ENCODE data around the gene FAU. TPM values are rescaled to one million over a fixed set of nuclear protein-coding genes. Genes with fewer than 3 reads are reported as not detected.
A peak's percentile ranks its signal among the peaks of the same experiment; 100 is the strongest.
"Not testable (repeated sequence)": the region's sequence is repeated elsewhere in the genome, so short reads cannot be mapped to it uniquely, and the experiment has no call there.

Gene FAU
- total RNA-seq, 1 donor = 338 TPM

DNA sequence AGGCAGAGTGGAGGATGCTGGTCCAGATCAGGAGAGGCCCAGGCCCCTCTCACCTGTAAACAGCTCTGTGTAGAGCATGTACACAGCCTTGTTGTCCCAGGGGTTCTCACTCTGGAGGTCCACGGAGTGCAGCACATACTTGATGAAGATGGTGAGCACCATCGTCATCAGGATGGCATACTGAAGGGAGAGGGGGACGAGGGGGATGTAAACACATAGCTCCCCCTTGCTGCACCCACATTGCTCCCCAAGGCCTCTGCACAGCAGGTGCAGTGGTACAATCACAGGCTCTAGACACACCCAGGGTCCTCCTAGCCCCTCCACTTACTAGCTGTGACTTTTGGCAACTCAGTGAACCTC is 9.5 kb upstream of the FAU start:
- Histone ChIP-seq H3K27me3 (ENCODE audit: insufficient read depth, low read length) (no peaks in the 10 kb centered on the region), H3K4me3 (ENCODE audit: low read length) (no peak overlapping the region), H3K4me1 (ENCODE audit: insufficient read depth, low read length) (peaks cover 44% of the 10 kb centered on the region), H3K9me3 (ENCODE audit: low read depth, low read length) (no peaks in the 10 kb centered on the region)

DNA sequence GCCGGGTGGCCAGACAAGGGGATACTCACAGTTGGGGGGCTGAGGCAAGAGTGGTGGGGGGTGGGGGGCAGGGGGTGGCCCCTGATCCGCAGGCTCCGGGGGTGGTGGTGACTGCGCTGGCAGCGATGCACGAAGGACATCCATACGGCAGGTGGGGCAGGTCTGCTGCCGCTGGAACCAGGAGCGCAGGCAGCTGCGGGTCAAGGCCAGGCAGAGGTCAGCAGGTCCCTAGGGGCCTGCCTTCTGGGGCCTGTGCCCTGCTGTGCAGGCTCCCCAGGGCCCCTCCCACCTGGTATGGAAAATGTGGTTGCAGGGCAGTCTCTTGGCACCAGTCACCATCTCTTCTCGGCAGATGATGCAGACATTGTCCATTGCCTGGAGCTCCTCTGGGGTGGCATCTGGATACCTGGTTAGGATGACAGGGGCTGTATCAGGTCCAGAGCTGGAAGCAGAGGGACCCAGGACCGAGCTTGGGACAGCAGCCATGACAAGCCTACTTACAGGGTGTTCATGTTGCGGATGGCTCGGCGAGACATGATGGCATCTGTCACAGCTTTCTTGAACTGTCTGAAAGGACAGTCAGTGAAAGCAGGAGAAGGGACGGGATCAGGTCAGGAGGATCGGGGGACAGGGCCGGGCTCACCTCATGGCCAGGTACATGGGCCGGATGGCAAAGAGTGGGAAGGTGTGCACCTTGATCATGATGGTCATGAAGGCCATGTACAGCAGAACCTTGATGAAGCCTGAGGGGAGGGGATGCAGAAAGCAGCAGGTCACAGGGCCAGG is 8.9 kb upstream of the FAU start:
- no peaks in the 10 kb centered on the region for H3K9me3 ChIP-seq (ENCODE audit: low read depth, low read length)
- no peak overlapping the region for H3K4me3 ChIP-seq (ENCODE audit: low read length)
- H3K4me1 ChIP-seq (ENCODE audit: insufficient read depth, low read length) = peaks cover 41% of the 10 kb centered on the region
- no peaks in the 10 kb centered on the region for H3K27me3 ChIP-seq (ENCODE audit: insufficient read depth, low read length)

DNA sequence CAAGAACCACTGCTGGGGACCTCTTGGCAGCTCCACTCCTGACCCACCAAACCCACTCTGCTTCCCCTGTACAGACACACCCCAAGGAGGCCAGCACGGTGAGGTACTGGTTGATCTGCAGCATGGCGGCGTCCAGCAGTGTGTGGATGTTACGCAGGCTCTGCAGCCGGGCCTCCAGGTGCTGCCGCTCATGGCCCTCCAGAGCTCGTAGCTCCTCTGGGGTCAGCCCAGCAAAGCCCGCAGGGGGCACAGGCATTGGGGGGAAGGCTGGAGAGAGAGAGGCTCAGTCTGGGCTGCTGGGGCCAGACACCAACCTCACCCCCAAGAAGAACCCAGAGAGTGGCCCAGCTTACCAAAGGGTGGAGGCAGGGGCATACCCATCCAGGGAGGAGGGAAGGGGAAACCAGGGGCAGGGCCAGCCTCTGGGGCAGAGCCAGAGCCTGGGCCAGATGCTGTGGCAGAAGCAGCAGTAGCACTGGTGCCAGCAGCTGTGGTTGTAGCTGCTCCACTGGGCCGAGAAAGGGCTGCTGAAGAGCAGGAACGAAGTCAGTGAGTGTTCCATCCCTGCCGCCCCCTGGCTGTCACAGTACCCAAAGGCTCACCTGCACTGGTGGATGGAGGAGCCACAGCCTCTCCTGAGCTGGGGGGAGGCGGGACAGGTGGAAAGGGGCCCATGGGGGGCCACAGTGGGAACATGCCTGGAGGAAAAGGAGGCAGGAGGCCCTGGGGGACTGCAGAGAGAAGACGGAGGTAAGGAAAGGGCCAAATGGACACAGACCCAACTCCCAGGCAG is 7.9 kb upstream of the FAU start:
- no peak overlapping the region for H3K4me3 ChIP-seq (ENCODE audit: low read length)
- peaks cover 32% of the 10 kb centered on the region for H3K4me1 ChIP-seq (ENCODE audit: insufficient read depth, low read length)
- no peaks in the 10 kb centered on the region for H3K27me3 ChIP-seq (ENCODE audit: insufficient read depth, low read length)
- H3K9me3 ChIP-seq (ENCODE audit: low read depth, low read length) = no peaks in the 10 kb centered on the region

DNA sequence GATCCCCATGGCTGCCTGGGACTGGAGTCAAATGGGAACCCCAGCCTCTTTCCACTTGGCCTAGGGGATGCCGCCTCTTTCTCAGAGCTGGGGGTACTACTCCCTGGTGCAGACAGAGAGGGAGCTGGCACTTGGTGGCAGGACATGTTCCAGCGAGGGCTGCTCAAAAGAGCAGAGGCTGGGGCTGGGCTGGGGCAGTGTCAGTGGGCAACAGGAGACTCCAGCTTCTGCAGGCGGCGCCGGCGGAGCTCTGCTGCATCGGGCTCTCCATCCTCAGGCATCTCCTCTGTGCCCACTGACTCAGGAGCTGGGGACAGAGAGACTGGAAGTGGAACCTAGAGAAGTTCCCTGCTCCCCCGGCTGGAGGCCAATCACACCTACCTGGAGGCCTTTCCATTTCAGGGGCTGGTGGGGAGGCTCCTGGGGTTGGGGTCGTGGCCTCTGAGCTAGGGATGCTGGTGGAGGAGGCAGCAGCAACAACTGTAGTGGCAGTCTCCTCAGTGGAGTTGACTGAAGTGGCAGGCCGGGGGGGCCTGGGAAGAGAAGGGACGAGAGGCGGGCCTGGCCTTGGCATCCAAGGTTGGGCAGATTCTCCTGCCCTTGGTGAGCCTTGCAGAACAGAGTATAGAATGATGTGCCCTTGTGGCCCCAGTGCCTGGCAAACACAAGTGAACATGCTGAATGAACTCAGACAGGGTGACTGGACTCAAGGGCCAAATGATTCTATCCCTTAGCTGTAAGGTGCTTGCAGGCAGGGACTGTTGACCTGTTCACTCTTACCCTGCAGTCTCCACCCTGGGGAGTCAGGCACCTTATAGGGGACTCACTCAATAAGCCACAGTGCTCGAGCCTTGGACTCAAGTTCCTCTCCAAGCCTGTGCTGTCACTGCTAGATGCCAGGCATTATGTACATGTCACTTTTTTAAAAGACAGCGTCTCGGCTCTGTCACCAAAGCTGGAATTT is 6.5 kb upstream of the FAU start:
- Histone ChIP-seq H3K4me1 (ENCODE audit: insufficient read depth, low read length) (peaks cover 33% of the 10 kb centered on the region), H3K9me3 (ENCODE audit: low read depth, low read length) (no peaks in the 10 kb centered on the region), H3K4me3 (ENCODE audit: low read length) (no peak overlapping the region), H3K27me3 (ENCODE audit: insufficient read depth, low read length) (no peaks in the 10 kb centered on the region)

DNA sequence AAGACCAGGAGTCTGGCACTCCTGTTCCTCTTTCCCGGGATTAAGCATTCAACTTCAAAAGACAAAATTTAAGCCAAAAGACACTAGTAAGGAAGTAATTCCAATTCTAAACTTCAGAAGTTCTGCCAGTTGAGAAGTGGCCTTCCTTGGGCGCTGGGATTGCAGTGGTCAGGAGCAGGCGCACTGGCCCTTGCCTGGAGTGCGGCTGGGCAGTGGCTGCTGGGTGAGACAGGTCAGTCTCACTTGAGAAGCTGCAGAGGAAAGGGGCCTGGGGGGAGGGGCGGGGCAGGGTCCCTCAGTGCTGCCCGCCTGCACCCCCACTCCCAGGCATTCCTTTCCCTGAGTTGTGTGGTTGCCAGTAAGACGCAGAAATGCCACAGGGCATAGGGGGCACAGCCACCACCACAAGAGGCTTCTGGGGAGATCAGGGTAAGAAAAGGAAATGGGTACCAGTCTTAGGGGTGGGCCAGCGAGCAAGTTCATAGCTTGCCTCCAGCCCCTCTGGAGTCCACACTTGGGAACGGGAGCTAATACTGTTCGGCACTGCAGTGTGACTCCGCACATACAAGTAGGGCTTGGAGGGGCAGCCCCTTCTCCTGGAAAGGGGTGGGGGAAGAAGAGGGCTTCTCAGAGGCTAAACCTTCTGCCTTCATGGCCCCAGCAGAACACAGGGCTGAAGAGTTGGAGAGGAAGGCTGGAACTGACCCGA is 5.7 kb upstream of the FAU start:
- Histone ChIP-seq H3K4me1 (ENCODE audit: insufficient read depth, low read length) (peaks cover 33% of the 10 kb centered on the region), H3K9me3 (ENCODE audit: low read depth, low read length) (no peaks in the 10 kb centered on the region), H3K27me3 (ENCODE audit: insufficient read depth, low read length) (no peaks in the 10 kb centered on the region)

DNA sequence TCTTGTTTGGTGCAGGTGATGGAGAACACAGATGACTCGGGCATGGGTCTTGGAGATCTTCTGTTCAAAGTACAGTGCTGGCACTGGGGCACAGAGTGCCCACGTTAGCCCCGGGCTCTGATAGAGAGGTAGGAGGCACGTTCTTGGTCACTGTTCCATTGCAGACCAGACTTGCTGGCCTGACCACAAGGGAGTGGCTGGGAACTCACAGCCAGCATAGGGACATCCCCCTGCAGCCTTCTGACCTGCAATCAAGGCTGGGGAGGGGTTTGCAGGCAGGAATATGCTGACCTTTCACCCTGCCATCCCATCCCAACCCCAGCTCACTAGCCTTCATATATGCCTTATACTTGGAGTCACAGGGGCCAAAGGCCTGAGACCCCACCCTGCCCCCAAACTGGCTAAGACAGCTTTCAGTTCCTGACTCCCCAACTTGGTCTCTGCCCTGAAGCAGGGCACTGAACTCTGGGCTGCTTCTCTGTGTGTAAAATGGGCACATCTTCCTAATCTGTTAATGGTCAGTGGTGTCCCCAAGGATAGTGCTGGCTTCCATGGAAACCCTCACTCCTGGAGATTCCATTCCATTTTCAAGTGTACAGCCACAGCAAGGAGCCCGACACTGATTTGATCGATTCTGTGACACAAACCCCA is 4.8 kb upstream of the FAU start:
- H3K9me3 ChIP-seq (ENCODE audit: low read depth, low read length) = no peaks in the 10 kb centered on the region
- no peaks in the 10 kb centered on the region for H3K27me3 ChIP-seq (ENCODE audit: insufficient read depth, low read length)
- H3K4me3 ChIP-seq (ENCODE audit: low read length) = no peak overlapping the region
- H3K4me1 ChIP-seq (ENCODE audit: insufficient read depth, low read length) = peaks cover 26% of the 10 kb centered on the region

More for the DNA sequence above, 5.7 kb upstream of the FAU start:
- no peak overlapping the region for H3K4me3 ChIP-seq (ENCODE audit: low read length)

DNA sequence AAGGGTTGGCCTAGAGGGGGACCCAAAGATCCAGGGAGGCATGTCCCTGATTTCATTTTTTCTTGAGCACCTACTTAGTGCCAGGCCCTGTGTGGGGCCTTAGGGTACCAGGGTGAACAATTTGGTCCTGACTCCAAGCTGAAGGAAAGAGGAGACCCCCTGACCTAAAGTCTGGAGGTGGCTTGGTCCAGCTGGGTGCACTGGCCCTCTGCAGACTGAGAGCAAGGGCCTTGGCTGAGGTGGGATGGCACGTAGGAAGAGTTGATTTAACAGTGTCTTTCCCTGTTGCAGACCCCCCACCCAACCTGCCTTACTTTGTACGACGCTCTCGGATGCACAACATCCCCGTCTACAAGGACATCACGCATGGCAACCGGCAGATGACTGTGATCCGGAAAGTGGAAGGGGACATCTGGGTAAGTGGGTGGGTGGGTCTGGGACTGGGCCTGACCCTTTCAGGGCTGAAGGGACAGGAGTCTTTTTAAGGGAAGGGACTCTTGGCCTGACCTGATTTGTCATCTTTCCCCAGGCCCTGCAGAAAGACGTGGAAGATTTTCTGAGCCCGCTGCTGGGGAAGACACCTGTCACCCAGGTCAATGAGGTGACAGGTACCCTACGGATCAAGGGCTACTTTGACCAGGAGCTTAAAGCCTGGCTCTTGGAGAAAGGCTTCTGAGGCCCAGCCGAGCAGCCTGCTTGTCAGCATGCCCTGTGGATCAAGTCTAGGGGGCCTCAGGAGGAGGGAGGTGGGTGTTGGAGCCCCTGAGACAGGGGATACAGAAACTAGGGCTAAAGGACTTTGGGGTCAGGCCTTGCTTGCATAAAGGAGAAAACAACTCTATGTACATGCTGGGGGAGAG is 3.5 kb upstream of the FAU start:
- Histone ChIP-seq H3K27me3 (ENCODE audit: insufficient read depth, low read length) (no peaks in the 10 kb centered on the region), H3K4me3 (ENCODE audit: low read length) (no peak overlapping the region), H3K4me1 (ENCODE audit: insufficient read depth, low read length) (peaks cover 28% of the 10 kb centered on the region), H3K9me3 (ENCODE audit: low read depth, low read length) (no peaks in the 10 kb centered on the region)

DNA sequence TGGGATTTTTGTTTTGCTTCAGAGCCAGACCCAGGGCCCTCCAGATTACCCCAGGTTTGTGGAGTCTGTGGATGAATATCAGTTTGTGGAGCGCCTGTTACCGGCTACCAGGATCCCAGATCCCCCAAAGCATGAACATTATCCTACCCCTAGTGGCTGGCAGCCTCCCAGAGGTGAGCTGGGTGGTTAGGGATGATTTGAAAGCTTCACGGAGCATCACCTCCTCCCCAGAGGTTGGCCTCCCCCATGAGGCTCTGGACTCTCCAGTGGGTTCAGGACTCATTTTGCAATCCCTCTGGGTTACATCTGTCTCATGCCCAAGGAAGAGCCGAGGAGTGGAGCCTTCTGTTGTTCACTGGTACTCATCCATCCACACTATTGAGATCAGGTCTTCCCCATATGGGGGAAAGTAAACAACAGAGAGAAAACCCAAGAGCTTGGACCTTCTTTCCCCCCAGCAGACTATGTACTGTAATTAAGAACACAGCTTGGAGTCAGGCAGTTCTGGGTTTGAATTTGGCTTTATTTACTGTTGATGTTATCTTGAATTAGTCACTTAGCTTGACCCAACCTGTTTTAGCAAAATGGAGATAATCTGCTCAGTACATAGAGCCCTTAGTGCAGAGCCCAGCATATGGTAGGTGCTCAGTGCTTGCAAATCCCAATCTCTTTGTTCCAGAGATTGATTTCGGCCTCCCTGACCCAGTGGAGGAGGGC is 2.7 kb upstream of the FAU start:
- H3K27me3 ChIP-seq (ENCODE audit: insufficient read depth, low read length) = no peaks in the 10 kb centered on the region
- H3K9me3 ChIP-seq (ENCODE audit: low read depth, low read length) = no peaks in the 10 kb centered on the region
- H3K4me1 ChIP-seq (ENCODE audit: insufficient read depth, low read length) = peaks cover 29% of the 10 kb centered on the region
- H3K4me3 ChIP-seq (ENCODE audit: low read length) = no peak overlapping the region

DNA sequence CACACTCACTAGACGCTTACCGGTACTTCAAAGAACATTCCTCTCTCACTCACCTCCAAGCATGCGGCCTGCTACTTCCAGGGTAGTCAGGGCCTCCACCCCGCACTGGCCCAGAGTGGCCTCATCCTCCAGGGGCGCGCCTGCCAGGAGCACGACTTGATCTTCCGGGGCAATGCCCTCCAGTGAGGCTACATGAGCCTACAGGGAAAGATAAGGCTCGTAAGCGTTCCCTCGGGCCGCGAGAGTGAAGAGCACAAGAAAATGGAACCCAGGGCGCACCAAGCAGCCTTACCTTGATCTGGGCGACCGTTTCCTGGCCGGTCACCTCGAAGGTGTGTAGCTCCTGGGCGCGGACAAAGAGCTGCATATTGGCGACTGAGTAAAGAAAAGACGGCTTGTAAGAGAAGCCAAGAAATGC is 478 bp downstream of the FAU start:
- Histone ChIP-seq H3K4me1 (ENCODE audit: insufficient read depth, low read length) (peaks cover 45% of the 10 kb centered on the region), H3K4me3 (ENCODE audit: low read length) (peak overlapping the region; percentile 83), H3K27me3 (ENCODE audit: insufficient read depth, low read length) (no peaks in the 10 kb centered on the region), H3K9me3 (ENCODE audit: low read depth, low read length) (no peaks in the 10 kb centered on the region)

DNA sequence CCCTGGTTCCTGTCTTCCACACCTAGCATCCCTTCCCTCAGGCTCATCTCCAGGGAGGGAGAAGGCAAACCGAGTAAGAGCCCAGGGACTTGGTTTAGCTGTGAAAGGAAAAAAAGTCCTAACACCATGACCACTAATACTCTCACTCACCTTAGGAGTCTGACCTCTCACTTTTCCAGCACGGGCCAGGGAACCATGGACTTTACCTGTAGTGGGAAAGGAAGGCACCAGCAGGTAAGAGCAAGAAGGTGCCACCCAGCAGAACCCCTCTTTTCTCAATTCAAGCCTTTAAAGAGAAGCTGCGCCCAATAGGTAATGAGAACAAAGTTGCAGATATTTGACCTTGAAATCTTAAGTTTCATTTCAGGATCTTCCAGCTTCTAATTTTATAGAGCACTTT is 1.1 kb downstream of the FAU start:
- peak overlapping the region; percentile 83 for H3K4me3 ChIP-seq (ENCODE audit: low read length)
- H3K4me1 ChIP-seq (ENCODE audit: insufficient read depth, low read length) = peaks cover 51% of the 10 kb centered on the region
- H3K9me3 ChIP-seq (ENCODE audit: low read depth, low read length) = no peaks in the 10 kb centered on the region
- H3K27me3 ChIP-seq (ENCODE audit: insufficient read depth, low read length) = no peaks in the 10 kb centered on the region

DNA sequence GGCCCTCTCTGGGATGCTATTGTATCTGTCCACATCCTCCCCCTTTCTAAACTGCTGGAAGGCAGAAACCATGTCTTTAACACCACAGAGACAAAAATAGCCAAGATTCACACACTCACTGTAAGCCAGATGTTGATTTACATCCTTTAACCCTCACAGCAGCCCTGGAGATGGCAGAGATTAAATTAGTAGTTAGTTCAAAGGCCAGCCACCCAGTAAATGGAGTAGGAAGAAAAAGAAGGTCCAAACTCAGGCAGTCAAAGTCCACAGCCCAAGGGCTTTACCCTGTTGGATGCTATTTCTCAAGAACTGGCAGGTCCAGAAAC is 2.3 kb downstream of the FAU start:
- H3K4me1 ChIP-seq (ENCODE audit: insufficient read depth, low read length) = peaks cover 52% of the 10 kb centered on the region
- no peak overlapping the region for H3K4me3 ChIP-seq (ENCODE audit: low read length)
- H3K27me3 ChIP-seq (ENCODE audit: insufficient read depth, low read length) = no peaks in the 10 kb centered on the region
- H3K9me3 ChIP-seq (ENCODE audit: low read depth, low read length) = no peaks in the 10 kb centered on the region

DNA sequence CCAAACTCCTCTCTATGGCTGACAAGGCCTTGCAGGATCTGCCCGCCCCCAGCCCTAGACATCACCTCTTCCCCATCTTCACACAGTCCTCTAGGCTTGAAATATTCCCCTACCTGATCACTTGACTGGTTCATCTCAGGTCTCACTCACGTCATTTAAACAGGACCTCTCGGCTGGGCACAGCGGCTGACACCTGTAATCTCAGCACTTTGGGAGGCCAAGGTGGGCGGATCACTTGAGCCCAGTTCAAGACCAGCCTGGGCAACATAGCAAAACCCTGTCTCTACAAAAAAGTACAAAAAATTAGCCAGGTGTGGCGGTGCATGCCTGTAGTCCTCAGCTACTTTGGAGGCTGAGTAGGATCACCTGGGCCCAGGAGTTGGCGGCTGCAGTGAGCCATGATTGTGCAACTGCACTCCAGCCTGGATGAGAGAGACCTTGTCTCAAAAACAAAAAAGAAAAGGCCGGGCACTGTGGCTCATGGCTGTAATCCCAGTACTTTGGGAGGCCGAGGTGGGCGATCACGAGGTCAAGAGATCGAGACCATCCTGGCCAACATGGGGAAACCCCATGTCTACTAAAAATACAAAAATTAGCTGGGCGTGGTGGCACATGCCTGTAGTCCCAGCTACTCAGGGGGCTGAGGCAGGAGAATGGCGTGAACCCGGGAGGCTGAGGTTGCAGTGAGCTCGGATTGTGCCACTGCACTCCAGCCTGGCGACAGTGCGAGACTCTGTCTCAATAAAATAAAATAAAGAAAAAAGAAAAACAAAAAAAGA is 2.9 kb downstream of the FAU start:
- not testable (repeated sequence) for H3K4me3 ChIP-seq (ENCODE audit: low read length); H3K9me3 ChIP-seq (ENCODE audit: low read depth, low read length); H3K27me3 ChIP-seq (ENCODE audit: insufficient read depth, low read length)
- peaks cover 52% of the 10 kb centered on the region for H3K4me1 ChIP-seq (ENCODE audit: insufficient read depth, low read length)
